ENCODE results near the gene TREM2.

The TREM2 gene

DNA sequence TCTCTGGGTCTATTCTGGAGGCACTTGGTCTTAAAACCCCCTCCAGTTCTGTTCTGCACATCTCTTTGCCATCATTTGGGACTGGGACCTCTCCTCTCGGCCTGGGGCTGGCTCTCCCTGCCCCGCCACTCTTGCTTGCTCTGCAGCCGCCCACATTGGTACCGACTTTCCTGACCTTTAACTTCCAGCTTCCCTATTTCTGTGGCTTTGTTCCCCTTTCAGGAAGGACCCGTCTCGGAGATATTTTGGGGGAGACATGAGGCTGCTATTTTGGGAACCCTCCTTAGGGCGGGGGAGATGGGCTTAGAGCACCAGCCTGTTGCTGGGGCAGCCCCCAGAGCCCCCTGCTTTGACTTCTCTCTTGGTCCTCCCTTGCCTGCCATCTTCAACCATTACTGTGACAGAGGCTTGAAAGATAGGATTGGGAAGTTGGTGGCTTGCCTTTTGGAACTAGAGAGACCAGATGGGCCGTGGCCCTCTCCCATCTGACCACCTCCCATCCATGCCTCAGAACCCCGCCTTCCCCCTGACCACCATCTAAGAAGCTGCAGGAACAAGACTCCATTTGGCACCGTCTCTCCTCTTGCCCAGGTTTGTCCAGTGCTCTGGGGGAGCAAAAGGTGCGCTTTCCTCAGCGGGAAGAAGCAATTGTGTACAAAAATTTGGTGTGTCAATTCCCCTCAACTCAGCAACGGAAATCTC, 914 bp downstream of the TREM2 start:
- Histone ChIP-seq H3K9me3 (replicated peaks; ENCODE audit: insufficient read depth, low read length) (no peaks in the 10 kb centered on the region), H3K9ac (ENCODE audit: low read length) (no peak overlapping the region), H3K27ac (ENCODE audit: low read length) (no peak overlapping the region), H3F3A (ENCODE audit: insufficient read depth, low read length) (no peaks in the 10 kb centered on the region), H3K36me3 (replicated peaks; ENCODE audit: insufficient read depth, low read length) (no peaks in the 10 kb centered on the region), H3K27me3 (replicated peaks; ENCODE audit: insufficient read depth, low read length) (no peaks in the 10 kb centered on the region), H3K9me2 (replicated peaks; ENCODE audit: insufficient read depth, low read length) (no peaks in the 10 kb centered on the region), H3K4me2 (ENCODE audit: low read depth, low read length) (no peak overlapping the region), H3K4me3 (ENCODE audit: low read length) (no peak overlapping the region), H3K79me2 (ENCODE audit: low read length) (no peaks in the 10 kb centered on the region), H4K20me1 (ENCODE audit: insufficient read depth, low read length) (no peaks in the 10 kb centered on the region), H2AFZ (ENCODE audit: low read length) (no peak overlapping the region), H3K4me1 (ENCODE audit: low read length) (no peaks in the 10 kb centered on the region)
- DNase-seq = no peak
- TF ChIP-seq, protein P1, sequence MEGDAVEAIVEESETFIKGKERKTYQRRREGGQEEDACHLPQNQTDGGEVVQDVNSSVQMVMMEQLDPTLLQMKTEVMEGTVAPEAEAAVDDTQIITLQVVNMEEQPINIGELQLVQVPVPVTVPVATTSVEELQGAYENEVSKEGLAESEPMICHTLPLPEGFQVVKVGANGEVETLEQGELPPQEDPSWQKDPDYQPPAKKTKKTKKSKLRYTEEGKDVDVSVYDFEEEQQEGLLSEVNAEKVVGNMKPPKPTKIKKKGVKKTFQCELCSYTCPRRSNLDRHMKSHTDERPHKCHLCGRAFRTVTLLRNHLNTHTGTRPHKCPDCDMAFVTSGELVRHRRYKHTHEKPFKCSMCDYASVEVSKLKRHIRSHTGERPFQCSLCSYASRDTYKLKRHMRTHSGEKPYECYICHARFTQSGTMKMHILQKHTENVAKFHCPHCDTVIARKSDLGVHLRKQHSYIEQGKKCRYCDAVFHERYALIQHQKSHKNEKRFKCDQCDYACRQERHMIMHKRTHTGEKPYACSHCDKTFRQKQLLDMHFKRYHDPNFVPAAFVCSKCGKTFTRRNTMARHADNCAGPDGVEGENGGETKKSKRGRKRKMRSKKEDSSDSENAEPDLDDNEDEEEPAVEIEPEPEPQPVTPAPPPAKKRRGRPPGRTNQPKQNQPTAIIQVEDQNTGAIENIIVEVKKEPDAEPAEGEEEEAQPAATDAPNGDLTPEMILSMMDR (IDR thresholded peaks at IDR 0.05; ENCODE audit: low read length) = no peak
- TF ChIP-seq EZH2 (optimal IDR thresholded peaks at IDR 0.05; ENCODE audit: low read depth, low read length) (no peak), EZH2phosphoT487 (IDR thresholded peaks at IDR 0.05; ENCODE audit: low read length) (no peak)

DNA sequence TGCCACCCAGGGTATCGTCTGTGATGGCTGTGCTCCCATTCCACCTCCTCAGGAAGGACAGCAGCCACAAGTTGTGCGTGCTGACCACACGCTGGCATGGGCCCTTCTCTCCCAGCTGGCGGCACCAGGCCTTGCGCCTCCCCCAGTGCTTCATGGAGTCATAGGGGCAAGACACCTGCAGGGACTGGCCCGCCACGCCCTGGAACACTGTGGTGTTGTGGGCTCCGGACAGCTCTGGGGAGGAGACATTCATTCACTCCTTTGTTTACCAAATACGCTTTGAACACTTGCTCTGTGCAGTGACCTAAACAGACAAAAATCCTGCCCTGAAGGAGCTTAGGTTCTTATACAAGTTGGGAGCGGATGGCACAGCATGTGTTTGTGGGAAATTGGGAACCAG, 1.5 kb downstream of the TREM2 start:
- Histone ChIP-seq H2AFZ (ENCODE audit: low read length) (no peak overlapping the region), H3K9me3 (replicated peaks; ENCODE audit: insufficient read depth, low read length) (no peaks in the 10 kb centered on the region), H3K9ac (ENCODE audit: low read length) (no peak overlapping the region), H3K9me2 (replicated peaks; ENCODE audit: insufficient read depth, low read length) (no peaks in the 10 kb centered on the region), H3K4me1 (ENCODE audit: low read length) (no peaks in the 10 kb centered on the region), H3K4me3 (ENCODE audit: low read length) (no peak overlapping the region), H3K4me2 (ENCODE audit: low read depth, low read length) (no peak overlapping the region), H3F3A (ENCODE audit: insufficient read depth, low read length) (no peaks in the 10 kb centered on the region), H3K36me3 (replicated peaks; ENCODE audit: insufficient read depth, low read length) (no peaks in the 10 kb centered on the region), H3K27ac (ENCODE audit: low read length) (no peak overlapping the region), H3K27me3 (replicated peaks; ENCODE audit: insufficient read depth, low read length) (no peaks in the 10 kb centered on the region), H3K79me2 (ENCODE audit: low read length) (no peaks in the 10 kb centered on the region), H4K20me1 (ENCODE audit: insufficient read depth, low read length) (no peaks in the 10 kb centered on the region)
- TF ChIP-seq EZH2phosphoT487 (IDR thresholded peaks at IDR 0.05; ENCODE audit: low read length) (no peak), EZH2 (optimal IDR thresholded peaks at IDR 0.05; ENCODE audit: low read depth, low read length) (no peak)
- TF ChIP-seq, protein P1 (IDR thresholded peaks at IDR 0.05; ENCODE audit: low read length) = no peak
- DNase-seq = no peak

DNA sequence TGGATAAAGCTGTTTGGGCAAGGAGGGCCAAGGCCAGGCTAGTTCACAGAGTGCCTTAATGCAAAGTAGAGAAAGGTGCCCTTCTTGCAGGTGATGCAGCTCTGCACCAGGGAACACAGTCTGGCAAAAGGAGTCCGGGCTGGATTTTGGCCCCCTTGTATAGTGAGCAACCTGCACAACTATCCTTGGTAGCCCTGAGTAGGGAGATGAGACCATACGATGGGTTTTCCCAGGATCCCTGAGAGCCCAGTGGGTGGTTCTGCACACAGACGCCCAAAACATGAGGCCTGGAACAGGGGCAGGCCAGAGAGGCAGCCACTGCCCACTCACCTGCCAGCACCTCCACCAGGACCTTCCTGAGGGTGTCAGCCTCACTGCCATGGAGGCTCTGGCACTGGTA, 2.0 kb downstream of the TREM2 start:
- Histone ChIP-seq H3K9me3 (replicated peaks; ENCODE audit: insufficient read depth, low read length) (no peaks in the 10 kb centered on the region), H3K36me3 (replicated peaks; ENCODE audit: insufficient read depth, low read length) (no peaks in the 10 kb centered on the region), H3K4me1 (ENCODE audit: low read length) (no peaks in the 10 kb centered on the region), H3K9me2 (replicated peaks; ENCODE audit: insufficient read depth, low read length) (no peaks in the 10 kb centered on the region), H3K4me3 (ENCODE audit: low read length) (no peak overlapping the region), H3K27ac (ENCODE audit: low read length) (no peak overlapping the region), H3K79me2 (ENCODE audit: low read length) (no peaks in the 10 kb centered on the region), H4K20me1 (ENCODE audit: insufficient read depth, low read length) (no peaks in the 10 kb centered on the region), H2AFZ (ENCODE audit: low read length) (no peak overlapping the region), H3F3A (ENCODE audit: insufficient read depth, low read length) (no peaks in the 10 kb centered on the region), H3K9ac (ENCODE audit: low read length) (no peak overlapping the region), H3K27me3 (replicated peaks; ENCODE audit: insufficient read depth, low read length) (no peaks in the 10 kb centered on the region), H3K4me2 (ENCODE audit: low read depth, low read length) (no peak overlapping the region)
- DNase-seq = no peak
- TF ChIP-seq, protein P1 (IDR thresholded peaks at IDR 0.05; ENCODE audit: low read length) = no peak
- TF ChIP-seq EZH2 (optimal IDR thresholded peaks at IDR 0.05; ENCODE audit: low read depth, low read length) (no peak), EZH2phosphoT487 (IDR thresholded peaks at IDR 0.05; ENCODE audit: low read length) (no peak)

Data from MM.1S (cell line).